Caco-2 (cell line): ENCODE measurements around the gene KCNIP4. TPM values are rescaled to one million over a fixed set of nuclear protein-coding genes. Genes with fewer than 3 reads are reported as not detected.

ENCODE experiments used
- BruUV-seq: library from RNA; stranded (reverse); fragments of 400-500 nt; replicated peaks from 2 replicates; lab custom pipeline; 2021; lab: Mats Ljungman, UMichigan
- CTCF ChIA-PET: fragments of 300-600 bp; sonication (Branson Sonifier 250); formaldehyde crosslinking; loops from one replicate; lab custom pipeline; 2022; ENCODE audit warnings: antibody characterized with exemption; lab: Charles Lee
- POLR2A ChIA-PET: fragments of 300-600 bp; sonication (Branson Sonifier 250); formaldehyde crosslinking; loops from one replicate; lab custom pipeline; 2022; ENCODE audit warnings: antibody characterized with exemption; lab: Charles Lee
- DNase-seq, 2 experiments: peaks; one replicate each; pipeline versions ENCODE4 v3.0.0 to v3.0.0-alpha.2; 2020 to 2022
- H3K27me3 ChIP-seq: replicated peaks from 2 replicates; pipeline ENCODE4 v1.6.0; 2011; ENCODE audit warnings: low read length; ENCODE audit not compliant: control insufficient read depth, insufficient read depth
- H3K36me3 ChIP-seq: 2 replicates; pipeline ENCODE4 v1.5.1; 2011; ENCODE audit warnings: low read length; ENCODE audit not compliant: control insufficient read depth, insufficient read depth
- H3K4me1 ChIP-seq: fragments of 250-450 bp; sonication (Bioruptor Pico); 2 replicates; pipeline ENCODE4 v1.5.1; 2020; ENCODE audit warnings: mild to moderate bottlenecking
- H3K4me3 ChIP-seq: 2 replicates; pipeline ENCODE4 v1.5.1; 2011; ENCODE audit warnings: low read depth, mild to moderate bottlenecking, control low read depth, low read length
- H3K9me3 ChIP-seq: fragments of 250-450 bp; sonication (Bioruptor Pico); 2 replicates; pipeline ENCODE4 v1.5.1; 2020; ENCODE audit warnings: mild to moderate bottlenecking, moderate library complexity
- H3K27ac Mint-ChIP-seq: one replicate; pipeline ENCODE4 v1.8.0; 2022; ENCODE audit warnings: mixed read lengths; ENCODE audit not compliant: unreplicated experiment
- H3K27me3 Mint-ChIP-seq: one replicate; pipeline ENCODE4 v1.8.0; 2022; ENCODE audit warnings: mixed read lengths; ENCODE audit not compliant: insufficient read depth, unreplicated experiment
- H3K36me3 Mint-ChIP-seq: one replicate; pipeline ENCODE4 v1.8.0; 2022; ENCODE audit warnings: mild to moderate bottlenecking, mixed read lengths; ENCODE audit not compliant: insufficient read depth, unreplicated experiment
- H3K4me1 Mint-ChIP-seq: one replicate; pipeline ENCODE4 v1.8.0; 2022; ENCODE audit warnings: low read depth, mixed read lengths; ENCODE audit not compliant: unreplicated experiment
- H3K4me3 Mint-ChIP-seq: one replicate; pipeline ENCODE4 v1.8.0; 2022; ENCODE audit warnings: mild to moderate bottlenecking, moderate library complexity, mixed read lengths; ENCODE audit not compliant: unreplicated experiment
- H3K9me3 Mint-ChIP-seq: one replicate; pipeline ENCODE4 v1.8.0; 2022; ENCODE audit warnings: mixed read lengths; ENCODE audit not compliant: unreplicated experiment
- CTCF ChIP-seq, 2 experiments: fragments of 200-600 bp in 1 of 2; IDR thresholded peaks; 1 replicate in 1 of 2; 2 replicates in 1 of 2; pipeline versions ENCODE4 v1.5.1 to v1.8.0; 2011 to 2022; ENCODE audit warnings: antibody characterized with exemption in 1 of 2, control low read depth in 1 of 2, inconsistent platforms in 1 of 2, low read depth in 1 of 2, low read length in 1 of 2, mild to moderate bottlenecking in 1 of 2, moderate library complexity in 1 of 2; ENCODE audit not compliant: insufficient read depth in 1 of 2, severe bottlenecking in 1 of 2, unreplicated experiment in 1 of 2
- intact Hi-C: fragments of 100-400 bp; cut with micrococcal nuclease; formaldehyde crosslinking; loops from one replicate; pipeline ENCODE4 v1.10.0; 2022; ENCODE audit not compliant: unreplicated experiment
- total RNA-seq: library from RNA; stranded (reverse); gene quantifications from 2 replicates; pipeline ENCODE4 v1.2.3, GENCODE V29; 2022

KCNIP4 gene
- total RNA-seq, 1 experiment from 2014 or later = not detected

GRCh38 chr4:21869978-21870745 lies 78.4 kb downstream of the KCNIP4 start:
- ChIA-PET CTCF (no interaction called here), POLR2A (no interaction called here)
- BruUV-seq = no TSS peak
- H3K4me3 Mint-ChIP-seq = no peak overlapping the region
- Histone ChIP-seq H3K27me3 (no peaks in the 10 kb centered on the region), H3K4me1 (no peaks in the 10 kb centered on the region), H3K9me3 (no peaks in the 10 kb centered on the region), H3K4me3 (no peak overlapping the region), H3K36me3 (no peaks in the 10 kb centered on the region)
- no peaks in the 10 kb centered on the region for H3K36me3 Mint-ChIP-seq
- H3K27me3 Mint-ChIP-seq = peaks cover 6% of the 10 kb centered on the region
- no peak overlapping the region for H3K27ac Mint-ChIP-seq
- no peak for DNase-seq
- H3K9me3 Mint-ChIP-seq = no peaks in the 10 kb centered on the region
- intact Hi-C loops = no loop called here
- TF ChIP-seq CTCF (IDR thresholded peaks at IDR 0.05; ENCODE audit: insufficient read depth in 1 of 2, low read depth in 1 of 2, low read length in 1 of 2, severe bottlenecking in 1 of 2, unreplicated experiment in 1 of 2) = no peak
- no peaks in the 10 kb centered on the region for H3K4me1 Mint-ChIP-seq

GRCh38 chr4:21864686-21865085 lies 83.9 kb downstream of the KCNIP4 start:
- H3K9me3 Mint-ChIP-seq = no peaks in the 10 kb centered on the region
- Histone ChIP-seq H3K4me3 (no peak overlapping the region), H3K27me3 (no peaks in the 10 kb centered on the region), H3K9me3 (no peaks in the 10 kb centered on the region), H3K4me1 (no peaks in the 10 kb centered on the region), H3K36me3 (no peaks in the 10 kb centered on the region)
- no peaks in the 10 kb centered on the region for H3K36me3 Mint-ChIP-seq
- CTCF ChIA-PET = no interaction called here
- POLR2A ChIA-PET = no interaction called here
- no TSS peak for BruUV-seq
- H3K4me3 Mint-ChIP-seq = no peak overlapping the region
- H3K27ac Mint-ChIP-seq = no peak overlapping the region
- intact Hi-C loops = no loop called here
- TF ChIP-seq CTCF (IDR thresholded peaks at IDR 0.05; ENCODE audit: insufficient read depth in 1 of 2, low read depth in 1 of 2, low read length in 1 of 2, severe bottlenecking in 1 of 2, unreplicated experiment in 1 of 2) = no peak
- no peak for DNase-seq
- H3K27me3 Mint-ChIP-seq = no peaks in the 10 kb centered on the region
- no peaks in the 10 kb centered on the region for H3K4me1 Mint-ChIP-seq

GRCh38 chr4:21862917-21863316 lies 85.7 kb downstream of the KCNIP4 start:
- CTCF ChIA-PET = no interaction called here
- Histone ChIP-seq H3K27me3 (no peaks in the 10 kb centered on the region), H3K4me1 (no peaks in the 10 kb centered on the region), H3K36me3 (no peaks in the 10 kb centered on the region), H3K4me3 (no peak overlapping the region), H3K9me3 (no peaks in the 10 kb centered on the region)
- intact Hi-C loops = no loop called here
- Mint-ChIP-seq H3K27ac (no peak overlapping the region), H3K27me3 (no peaks in the 10 kb centered on the region), H3K36me3 (no peaks in the 10 kb centered on the region), H3K9me3 (no peaks in the 10 kb centered on the region), H3K4me3 (no peak overlapping the region), H3K4me1 (no peaks in the 10 kb centered on the region)
- DNase-seq = no peak
- POLR2A ChIA-PET = no interaction called here
- no peak for TF ChIP-seq CTCF (IDR thresholded peaks at IDR 0.05; ENCODE audit: insufficient read depth in 1 of 2, low read depth in 1 of 2, low read length in 1 of 2, severe bottlenecking in 1 of 2, unreplicated experiment in 1 of 2)
- BruUV-seq = no TSS peak
